HG02610 (cell line): Measurements from ENCODE around the gene TBK1.

Experiments used
- ATAC-seq: cut with Tn5 transposase; IDR thresholded peaks from one replicate; pipeline ENCODE4 v1.9.1; 2021; ENCODE audit warnings: mild to moderate bottlenecking, moderate library complexity; ENCODE audit not compliant: unreplicated experiment

Gene TBK1

DNA sequence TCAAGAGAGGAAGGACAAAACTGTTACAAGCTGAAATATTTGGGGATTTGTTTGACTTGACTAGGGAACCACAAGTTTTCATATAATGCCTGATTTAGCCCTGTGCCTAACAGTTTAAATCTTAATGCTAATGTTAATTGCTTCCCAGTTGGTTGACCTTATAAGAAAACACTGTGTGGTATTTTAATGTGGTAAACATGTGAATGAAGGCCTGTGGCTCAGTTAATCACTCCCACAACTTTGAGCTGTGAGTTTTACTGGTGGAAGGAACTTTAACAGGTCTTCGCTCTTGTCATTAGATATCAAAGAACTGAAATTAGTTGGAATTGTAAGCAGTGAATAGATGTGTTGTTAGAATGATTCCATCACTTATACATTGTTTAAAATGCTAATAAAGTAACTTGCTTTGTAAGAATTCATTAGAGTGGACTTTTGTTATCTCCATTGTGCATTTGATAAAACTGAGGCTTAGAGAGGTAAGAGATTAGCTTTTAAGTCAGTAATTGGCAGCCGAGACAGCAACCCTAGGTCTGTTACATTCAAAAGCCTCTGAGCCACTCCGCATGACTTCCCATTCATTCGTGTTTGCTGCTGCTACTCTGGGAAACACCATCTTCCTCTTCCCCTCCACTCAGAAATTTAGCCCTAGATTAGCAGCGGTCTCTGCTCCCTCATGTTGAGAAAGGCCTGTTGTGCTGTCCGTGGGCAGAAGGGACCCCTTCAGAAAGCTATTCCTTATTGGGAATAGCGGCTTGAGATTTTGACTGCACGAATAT is 1.0 kb upstream of the TBK1 start:
- no peak for ATAC-seq

DNA sequence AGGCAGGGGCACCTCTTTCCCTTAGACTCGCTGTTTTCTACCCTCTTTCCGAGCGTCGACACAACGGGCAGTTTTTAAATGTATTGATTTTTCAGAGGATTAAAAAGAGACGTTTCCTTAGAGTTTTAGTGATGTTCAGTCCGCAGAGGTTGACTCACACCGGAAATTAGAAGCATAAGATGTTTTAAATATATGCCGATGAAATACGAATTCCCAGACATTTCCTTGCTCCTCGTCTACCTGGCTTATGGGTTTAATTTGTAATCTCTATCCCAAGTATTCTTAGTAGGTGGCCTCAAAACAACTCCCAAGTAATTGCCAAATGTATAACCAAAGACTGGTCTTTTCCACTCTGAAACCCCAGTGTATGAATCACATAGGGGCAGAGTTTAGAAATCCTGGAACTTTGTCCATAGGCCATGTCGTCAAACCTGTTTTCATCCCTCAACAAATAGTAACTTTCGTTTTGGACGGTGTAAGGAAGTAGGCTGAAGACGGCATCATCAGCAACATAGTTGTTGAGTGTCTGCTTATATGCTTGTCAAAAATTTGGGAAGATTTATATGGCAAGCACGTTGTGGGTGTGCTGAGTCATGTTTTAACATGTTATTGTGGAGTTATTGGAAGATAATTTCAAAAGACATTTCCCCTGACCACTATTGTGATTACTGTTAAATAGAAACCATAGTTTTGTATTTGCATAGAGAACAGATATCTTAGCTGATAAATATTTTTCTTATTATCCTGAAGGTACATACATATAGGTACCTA is 824 bp downstream of the TBK1 start:
- ATAC-seq: peak; percentile 1

DNA sequence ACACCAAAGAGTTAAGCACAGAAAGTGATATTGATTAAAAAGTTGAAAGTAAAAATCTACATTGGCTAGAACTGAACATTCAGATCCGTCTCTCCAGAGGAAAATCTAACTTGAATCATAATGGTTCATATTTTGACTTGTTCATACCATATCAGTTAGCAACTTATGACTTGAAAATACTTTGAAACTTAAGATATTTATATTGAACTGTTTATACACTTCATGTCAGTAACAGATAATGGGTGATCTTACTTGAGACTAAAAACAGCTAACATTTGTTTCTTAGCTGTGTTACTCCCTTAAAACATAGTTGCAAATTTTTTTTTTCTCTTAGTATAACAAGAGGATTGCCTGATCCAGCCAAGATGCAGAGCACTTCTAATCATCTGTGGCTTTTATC is 3.6 kb downstream of the TBK1 start:
- ATAC-seq: no peak

DNA sequence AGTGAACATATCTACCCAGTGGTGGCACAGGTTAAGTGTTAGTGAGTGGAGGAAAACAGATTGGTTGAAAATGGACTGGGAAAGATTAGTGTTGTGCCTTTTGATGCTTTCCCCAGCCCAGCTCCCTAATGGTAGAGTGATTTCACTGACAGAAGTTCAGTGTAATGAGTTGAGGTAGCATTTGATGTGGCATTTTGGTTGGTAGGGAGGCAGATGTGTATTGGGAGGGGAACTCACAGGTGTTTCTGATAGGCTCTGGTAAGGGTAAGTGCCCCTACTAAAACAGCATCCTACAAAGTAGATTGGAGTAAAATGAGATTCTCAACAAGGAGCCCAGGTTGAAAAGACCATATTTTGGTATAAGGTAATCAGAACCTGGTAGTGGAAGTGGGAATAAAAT is 4.2 kb downstream of the TBK1 start:
- ATAC-seq: no peak

DNA sequence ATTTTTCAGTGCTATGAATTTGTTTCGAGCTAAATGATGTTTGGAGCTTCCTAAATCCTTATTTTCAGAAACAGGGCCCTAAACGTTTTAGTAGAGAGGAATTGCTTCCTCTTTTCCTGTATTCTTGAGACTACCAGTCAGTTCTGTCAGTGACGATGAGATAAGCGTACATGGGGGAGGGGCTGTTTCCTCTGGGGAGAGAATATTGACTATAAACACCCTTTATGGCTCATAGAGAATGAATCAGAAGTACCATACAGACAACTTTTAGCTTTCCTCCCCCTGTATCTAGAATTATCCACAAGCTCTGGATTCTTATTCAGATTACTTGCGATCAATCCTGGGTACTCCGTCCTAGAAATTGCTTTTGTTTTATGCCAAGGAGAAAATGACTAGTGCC is 5.1 kb downstream of the TBK1 start:
- no peak for ATAC-seq

DNA sequence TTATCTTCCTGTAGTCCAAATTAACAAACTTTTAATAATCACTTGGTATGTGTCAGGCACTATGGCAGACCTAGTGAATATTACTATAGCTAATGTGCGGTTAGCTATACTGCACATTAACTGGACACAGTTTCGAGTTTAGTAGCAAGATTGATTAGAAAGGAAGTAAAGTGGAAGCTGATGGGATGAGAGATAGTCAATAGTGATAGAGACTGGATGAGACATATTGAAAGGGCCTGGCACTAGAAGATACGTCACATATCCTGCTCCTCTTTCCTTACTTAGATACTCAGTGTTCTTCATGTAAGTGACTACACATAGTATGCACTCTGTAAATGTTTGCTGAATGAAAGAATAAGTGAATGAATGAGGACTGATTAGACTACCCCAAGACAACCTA is 5.5 kb downstream of the TBK1 start:
- ATAC-seq: no peak

DNA sequence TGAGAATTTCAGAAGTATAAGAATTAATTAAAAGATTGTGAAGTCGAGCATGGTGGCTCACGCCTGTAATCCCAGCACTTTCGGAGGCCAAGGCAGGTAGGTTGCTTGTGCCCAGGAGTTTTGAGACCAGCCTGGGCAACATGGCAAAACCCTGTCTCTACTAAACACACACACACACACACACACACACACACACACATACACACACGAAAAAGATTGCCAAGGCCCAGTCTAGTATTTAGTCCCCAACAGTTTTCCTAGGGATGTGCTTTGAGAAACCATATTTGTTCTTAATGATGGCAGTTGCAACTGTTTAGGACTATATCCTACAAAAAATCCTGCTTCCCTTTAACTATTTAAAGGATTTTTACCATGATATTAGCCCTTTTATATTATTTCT is 6.0 kb downstream of the TBK1 start:
- no peak for ATAC-seq

DNA sequence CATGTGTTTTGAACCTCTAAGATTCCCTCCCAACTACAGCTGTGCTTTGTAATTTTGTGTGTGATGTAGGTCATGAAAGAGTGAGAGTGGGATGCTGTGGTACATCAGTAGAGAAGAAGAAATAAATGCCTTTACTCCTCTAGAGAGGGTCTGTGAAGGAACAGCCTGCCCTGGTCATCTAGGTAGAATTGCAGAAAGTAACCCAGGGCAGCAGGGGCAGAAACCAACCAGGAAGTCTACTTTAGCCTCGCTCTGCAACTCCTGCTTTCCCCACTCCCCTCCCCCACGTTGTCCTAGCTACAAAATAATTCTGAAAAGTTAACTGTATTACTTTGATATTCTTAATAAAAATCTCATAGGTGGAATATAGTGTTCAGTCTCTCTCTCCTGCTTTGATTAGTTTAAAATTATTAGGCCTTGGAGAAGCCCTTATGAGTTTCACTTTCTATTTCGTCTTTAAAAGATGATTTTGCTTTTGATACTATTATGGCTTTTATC is 7.5 kb downstream of the TBK1 start:
- ATAC-seq: no peak

DNA sequence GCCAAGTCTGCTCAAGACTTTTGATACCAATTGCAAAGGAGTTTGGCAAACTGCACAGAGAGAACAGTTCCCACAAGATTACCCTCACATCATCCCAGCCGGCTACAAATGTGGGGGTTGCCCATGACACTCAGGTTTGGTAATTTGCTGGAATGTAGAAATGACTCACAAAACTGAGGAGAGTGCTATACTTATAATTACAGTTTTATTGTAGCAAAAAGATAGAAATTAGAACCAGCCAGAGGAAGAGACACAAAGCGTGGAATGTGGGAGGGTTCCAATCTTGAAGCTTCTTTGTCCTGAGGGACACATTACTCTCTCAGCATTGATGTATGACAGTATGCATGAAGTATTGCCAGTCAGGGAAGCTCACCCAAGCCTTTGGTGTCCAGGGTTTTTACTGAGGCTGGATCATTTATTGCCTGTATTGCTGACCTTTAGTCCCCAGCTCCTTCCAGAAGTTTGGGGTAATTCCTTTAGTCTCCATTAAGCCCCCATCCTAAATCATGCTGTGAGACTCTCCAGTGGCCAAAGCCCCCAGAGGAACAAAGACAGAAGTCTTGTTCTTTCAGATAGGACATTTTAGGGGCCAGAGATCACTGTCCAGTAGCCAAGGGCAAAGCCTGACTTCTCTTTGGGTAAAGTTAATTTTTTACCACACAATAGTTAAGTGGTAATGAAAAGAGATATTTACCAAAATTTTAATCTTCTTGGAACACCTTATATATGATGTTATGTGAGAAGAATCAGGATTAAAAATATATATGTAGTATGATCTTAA is 9.9 kb downstream of the TBK1 start:
- no peak for ATAC-seq

DNA sequence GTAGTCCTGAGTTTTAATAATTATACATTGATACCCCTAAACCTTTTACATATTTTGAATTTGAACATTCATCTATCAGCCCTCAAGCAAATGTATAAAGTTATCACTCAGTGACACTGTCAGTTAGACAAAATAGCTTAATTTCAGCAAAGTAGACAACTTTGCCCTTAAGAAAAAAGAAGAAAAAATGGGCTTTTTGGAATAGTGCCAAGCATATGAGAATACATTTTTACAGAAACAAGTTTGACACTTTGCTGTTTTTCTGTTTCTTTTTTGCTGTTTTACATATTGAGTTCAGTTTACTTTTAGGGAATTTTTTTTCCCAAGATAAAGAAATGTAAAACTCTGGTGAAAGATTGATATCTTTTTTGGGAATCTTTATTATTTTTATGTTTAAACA is 14.3 kb downstream of the TBK1 start:
- no peak for ATAC-seq

DNA sequence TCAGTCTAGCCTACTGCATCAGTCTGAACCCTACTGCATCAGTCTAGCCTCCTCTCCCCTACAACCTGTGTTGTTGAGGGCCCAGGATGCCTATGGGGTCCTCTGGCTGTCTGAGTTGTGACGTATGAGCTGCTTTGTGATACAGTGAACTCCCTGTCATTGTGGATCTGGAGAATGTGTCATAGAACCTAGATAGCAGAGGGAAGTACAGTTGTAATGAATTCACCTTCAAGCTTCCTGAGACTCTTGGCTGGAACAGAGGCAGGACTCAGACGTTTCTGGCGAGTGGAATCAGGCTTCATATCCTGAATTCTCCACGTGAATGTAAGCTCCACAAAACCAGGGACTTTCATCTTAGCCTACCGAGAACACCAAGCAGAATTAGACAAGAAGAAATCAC is 17.0 kb downstream of the TBK1 start:
- no peak for ATAC-seq

DNA sequence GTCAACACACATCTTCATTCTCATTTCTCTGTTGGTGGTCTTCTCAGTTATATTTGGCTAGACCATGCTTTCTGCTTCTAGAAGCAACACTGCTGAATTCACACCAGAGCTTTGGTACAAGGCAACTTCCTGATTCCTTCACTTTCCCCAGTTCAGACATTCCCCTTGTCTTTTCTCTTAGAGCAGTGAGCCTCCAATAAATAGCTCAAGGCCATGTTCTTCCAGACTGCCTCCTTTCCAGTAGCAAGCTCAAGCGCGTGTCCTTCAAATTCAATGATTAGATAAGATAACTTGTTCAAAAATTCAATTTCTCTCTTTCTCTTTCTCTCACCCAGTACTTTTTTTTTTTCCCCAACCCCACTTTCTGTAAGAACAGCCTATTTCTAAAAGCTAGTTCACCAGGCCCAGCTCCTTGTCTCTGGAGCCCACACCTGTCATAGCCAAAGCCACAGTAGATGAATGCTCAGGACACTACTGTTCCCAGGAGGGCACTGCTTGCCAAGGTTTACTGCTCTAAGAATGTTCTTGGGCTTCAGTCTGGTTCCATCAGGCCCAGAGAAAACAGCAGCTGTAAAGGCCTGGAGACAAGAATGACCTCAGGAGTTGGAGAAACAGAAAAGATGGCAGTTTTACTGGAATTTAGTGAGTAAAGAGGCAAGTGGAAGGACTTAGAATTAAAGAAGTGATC is 17.7 kb downstream of the TBK1 start:
- ATAC-seq: no peak

DNA sequence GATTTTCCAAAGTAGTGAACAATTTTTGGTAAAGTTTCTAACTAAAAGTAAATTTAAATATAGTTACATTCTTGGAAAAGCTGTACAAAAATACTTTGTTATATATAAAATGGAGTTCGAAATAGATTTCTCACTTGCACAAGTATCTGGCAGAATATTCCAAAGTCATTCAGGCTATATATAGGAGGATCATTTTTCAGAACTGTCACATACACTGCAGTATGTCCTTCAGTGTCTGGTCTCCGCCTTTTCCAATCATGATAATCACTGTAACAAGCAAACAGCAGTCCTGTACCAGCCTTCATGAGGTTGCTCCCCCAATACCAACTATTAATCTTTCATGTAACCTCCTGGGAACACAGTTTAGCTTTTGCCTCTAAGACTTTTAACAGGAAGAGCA is 18.6 kb downstream of the TBK1 start:
- ATAC-seq: no peak

DNA sequence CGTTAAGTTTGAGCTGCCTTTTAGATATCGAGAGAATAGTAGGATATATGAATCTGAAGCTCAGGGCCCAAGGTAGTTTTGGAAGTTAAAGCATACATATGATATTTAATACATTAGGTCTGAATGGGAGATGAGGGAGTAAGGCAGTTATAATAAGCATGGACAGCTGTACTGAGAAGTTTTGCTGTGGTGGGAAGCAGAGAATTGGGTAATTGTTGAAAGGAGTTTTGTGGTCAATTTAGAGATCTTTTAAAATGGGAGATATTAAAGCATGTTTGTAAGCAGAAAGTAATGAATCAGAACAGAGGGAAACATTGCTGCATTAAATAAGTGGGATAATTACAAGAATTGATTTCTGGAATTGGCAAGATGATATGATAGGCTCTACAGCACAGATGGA is 21.3 kb downstream of the TBK1 start:
- ATAC-seq: no peak

DNA sequence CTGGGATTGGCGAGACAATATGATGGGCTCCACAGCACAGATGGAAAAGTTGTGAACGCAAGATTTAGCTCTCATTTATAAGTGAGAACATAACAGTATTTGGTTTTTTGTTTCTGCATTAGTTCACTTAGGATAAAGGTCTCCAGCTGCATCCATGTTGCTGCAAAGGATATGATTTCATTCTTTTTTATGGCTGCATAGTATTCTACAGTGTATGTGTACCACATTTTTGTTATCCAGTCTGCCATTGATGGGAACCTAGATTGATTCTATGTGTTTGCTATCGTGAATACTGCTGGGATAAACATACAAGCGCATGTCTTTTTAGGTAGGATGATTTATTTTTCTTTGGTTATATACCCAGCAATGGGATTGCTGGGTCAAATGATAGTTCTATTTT is 23.6 kb downstream of the TBK1 start:
- ATAC-seq: no peak

DNA sequence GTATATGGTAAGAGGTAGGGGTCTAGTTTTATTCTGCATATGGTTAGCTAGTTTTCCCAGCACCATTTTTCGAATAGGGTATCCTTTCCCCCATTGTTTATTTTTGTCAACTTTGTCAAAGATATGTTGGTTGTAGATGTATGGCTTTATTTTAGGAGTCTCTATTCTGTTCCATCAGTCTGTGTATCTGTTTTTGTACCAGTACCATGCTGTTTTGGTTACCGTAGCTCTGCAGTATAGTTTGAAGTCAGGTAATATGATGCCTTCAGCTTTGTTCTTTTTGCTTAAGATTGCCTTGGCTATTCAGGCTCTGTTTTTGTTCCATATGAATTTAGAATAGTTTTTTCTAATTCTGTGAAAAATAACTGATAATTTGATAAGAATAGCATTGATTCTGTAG is 24.9 kb downstream of the TBK1 start:
- no peak for ATAC-seq

DNA sequence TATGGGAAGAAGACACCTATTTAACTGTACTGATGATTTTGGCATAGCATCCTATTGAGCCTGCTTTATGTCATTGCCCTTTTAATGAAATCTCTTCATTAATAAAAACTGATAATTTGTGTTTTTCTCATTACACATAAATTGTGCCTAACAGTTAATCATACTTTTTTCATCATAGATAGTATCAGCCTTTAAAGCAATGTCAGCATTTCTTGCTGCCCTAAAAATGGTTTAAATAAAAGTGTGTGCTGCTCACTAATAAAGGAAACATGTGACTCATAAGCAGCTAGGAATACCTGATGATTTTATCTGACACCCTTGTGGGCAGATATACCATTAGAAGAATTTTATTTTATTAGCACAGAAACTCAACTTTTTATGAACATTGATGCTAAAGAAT is 26.7 kb downstream of the TBK1 start:
- ATAC-seq: no peak

DNA sequence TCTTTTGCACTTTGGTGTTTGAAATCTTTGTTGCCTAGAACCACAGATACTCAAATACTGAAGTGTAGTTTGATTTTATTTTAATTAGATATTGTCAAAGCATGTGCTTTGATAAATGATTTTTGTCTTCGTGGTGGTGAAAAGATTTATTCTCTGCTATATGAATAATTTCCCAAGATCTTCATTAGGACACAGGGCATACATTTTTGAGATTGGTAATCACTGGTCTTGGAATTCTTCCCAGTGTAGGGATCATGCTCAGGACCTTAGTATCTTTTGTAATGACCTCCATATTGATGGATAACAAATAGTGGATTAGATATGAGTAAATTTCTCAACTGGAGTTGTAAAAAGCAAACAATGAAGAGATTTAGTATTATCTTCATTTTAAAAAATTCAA is 28.2 kb downstream of the TBK1 start:
- ATAC-seq: no peak

DNA sequence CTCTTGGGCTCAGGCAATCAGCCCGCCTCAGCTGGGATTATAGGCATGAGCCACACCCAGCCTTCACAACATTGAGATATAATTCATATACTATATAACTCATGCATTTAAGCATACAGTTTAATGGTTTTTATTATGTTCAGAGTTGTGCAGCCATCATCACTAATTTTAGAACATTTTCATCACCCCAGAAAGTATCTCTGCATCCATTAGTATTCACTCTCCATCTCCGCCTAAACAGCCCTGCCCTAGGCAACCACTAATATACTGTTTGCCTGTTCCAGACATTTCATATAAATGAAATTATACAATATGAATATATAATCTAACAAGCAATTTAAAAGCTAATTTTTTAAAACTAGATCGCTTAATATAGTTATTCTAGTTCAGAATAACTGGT is 34.7 kb downstream of the TBK1 start:
- no peak for ATAC-seq

DNA sequence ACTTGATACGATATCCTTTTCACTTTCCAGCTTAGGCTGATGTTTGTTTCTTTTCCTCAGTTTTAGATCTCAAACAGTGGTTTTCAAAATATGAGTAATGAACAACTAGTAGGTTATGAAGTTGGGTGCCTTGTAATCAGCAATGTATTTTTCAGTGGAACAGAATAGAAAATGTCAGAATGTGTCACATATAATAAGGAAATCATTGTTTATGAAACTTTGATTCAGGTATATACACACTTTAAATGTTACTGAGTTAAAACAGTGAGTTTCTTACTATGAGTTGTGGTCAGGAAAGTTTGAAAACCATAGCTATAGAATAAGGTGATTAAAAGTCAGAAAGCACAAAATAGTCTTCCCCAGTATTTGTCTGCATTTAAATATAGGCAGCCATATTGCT is 39.8 kb downstream of the TBK1 start:
- no peak for ATAC-seq

DNA sequence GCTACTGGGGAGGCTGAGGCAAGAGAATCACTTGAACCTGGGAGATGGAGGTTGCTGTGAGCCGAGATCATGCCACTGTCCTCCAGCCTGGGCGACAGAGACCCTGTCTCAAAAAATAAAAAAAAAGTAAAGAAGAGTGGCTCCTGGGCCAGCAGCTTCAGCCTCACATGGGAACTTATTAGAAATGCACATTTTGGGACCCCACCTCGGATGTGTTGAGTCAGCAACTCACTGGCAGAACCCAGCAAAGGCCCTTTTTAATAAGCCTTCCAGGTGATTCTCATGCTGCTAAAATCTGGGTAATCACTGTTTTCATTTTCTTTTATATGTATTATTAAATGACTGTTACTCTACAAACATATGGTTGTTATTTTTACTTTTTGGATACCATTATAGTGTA is 41.6 kb downstream of the TBK1 start:
- no peak for ATAC-seq
